Measurements from ENCODE around the gene GAS2. TPM values are rescaled to one million over a fixed set of nuclear protein-coding genes. Genes with fewer than 3 reads are reported as not detected.

GAS2 gene
- polyA plus RNA-seq, 1 experiment: 0.52 TPM

DNA sequence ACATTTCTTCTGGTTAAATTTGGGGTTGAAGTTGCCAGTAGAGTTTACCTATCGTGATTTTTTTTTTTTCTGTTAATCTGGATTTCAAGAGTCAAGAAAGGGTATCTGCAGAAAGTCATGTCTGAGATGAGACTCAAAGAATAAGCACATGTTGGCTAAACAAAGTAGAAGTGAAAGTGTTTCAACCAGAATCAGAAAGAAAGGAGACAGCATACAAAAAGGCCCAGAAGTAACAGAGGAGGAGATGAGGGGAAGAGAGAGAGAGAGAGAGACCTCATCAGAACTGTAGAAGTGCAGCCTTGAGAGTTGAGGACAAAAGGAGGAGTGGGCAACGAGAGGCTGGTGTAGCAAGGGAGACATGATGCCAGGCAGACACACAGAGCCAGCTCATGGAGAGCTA is 108.3 kb downstream of the GAS2 start:
- CTCF ChIA-PET: no interaction called here
- Histone ChIP-seq H3K4me3 (ENCODE audit: low read depth, low read length) (no peak overlapping the region), H3K27me3 (ENCODE audit: control insufficient read depth, insufficient read depth, low read length) (no peaks in the 10 kb centered on the region), H3K36me3 (ENCODE audit: control insufficient read depth, insufficient read depth, low read length) (no peaks in the 10 kb centered on the region)
- DNase-seq (ENCODE audit: low read depth): no peak
- TF ChIP-seq, protein P1, sequence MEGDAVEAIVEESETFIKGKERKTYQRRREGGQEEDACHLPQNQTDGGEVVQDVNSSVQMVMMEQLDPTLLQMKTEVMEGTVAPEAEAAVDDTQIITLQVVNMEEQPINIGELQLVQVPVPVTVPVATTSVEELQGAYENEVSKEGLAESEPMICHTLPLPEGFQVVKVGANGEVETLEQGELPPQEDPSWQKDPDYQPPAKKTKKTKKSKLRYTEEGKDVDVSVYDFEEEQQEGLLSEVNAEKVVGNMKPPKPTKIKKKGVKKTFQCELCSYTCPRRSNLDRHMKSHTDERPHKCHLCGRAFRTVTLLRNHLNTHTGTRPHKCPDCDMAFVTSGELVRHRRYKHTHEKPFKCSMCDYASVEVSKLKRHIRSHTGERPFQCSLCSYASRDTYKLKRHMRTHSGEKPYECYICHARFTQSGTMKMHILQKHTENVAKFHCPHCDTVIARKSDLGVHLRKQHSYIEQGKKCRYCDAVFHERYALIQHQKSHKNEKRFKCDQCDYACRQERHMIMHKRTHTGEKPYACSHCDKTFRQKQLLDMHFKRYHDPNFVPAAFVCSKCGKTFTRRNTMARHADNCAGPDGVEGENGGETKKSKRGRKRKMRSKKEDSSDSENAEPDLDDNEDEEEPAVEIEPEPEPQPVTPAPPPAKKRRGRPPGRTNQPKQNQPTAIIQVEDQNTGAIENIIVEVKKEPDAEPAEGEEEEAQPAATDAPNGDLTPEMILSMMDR (IDR thresholded peaks at IDR 0.05; ENCODE audit: insufficient read depth, low read depth, low read length): no peak
- POLR2A ChIA-PET: no interaction called here

DNA sequence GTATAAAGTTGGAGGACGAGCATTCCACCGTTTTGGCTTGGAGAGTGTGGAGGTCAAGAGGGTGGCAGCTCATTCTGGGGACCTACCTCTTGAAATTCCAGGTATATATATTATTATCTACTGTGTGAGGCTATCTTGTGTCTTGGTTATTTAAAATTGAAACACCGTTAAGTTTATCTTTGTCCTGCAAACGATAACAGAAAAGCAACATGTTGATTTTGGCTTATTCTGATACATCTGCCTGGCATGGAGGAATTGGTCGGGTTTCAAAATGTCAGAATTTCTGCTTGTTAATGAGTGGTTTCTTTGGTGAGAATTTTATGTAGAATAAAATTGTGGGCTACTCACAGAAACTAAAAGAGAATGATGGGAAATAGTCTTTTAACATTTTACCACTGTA is 108.8 kb downstream of the GAS2 start:
- no peaks in the 10 kb centered on the region for H3K36me3 ChIP-seq (ENCODE audit: control insufficient read depth, insufficient read depth, low read length)
- no peaks in the 10 kb centered on the region for H3K27me3 ChIP-seq (ENCODE audit: control insufficient read depth, insufficient read depth, low read length)
- CTCF ChIA-PET: no interaction called here
- no peak overlapping the region for H3K4me3 ChIP-seq (ENCODE audit: low read depth, low read length)
- POLR2A ChIA-PET: no interaction called here
- TF ChIP-seq, protein P1 (IDR thresholded peaks at IDR 0.05; ENCODE audit: insufficient read depth, low read depth, low read length): no peak
- DNase-seq (ENCODE audit: low read depth): no peak

DNA sequence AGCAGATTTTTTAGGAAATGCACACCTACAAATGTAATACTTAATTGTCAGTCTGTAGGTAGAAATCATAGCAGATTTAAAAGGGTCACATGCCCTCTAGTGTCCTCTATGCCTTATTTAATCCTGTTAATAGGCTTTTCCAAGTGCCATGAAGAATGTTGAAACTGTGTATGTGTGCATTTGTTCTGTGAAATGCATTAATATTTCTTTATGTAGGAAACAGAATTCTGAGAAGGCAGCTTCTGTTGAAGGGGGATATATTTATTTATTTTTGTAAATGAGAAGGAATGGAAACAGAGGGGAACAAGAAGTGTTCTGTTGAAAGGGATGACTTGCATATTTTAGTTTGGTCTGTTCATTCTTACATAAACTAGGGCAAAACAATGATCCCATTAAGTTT is 112.2 kb downstream of the GAS2 start:
- no peak overlapping the region for H3K4me3 ChIP-seq (ENCODE audit: low read depth, low read length)
- ChIA-PET CTCF (no interaction called here), POLR2A (no interaction called here)
- no peaks in the 10 kb centered on the region for H3K36me3 ChIP-seq (ENCODE audit: control insufficient read depth, insufficient read depth, low read length)
- TF ChIP-seq, protein P1 (IDR thresholded peaks at IDR 0.05; ENCODE audit: insufficient read depth, low read depth, low read length): no peak
- H3K27me3 ChIP-seq (ENCODE audit: control insufficient read depth, insufficient read depth, low read length): no peaks in the 10 kb centered on the region
- DNase-seq (ENCODE audit: low read depth): no peak

DNA sequence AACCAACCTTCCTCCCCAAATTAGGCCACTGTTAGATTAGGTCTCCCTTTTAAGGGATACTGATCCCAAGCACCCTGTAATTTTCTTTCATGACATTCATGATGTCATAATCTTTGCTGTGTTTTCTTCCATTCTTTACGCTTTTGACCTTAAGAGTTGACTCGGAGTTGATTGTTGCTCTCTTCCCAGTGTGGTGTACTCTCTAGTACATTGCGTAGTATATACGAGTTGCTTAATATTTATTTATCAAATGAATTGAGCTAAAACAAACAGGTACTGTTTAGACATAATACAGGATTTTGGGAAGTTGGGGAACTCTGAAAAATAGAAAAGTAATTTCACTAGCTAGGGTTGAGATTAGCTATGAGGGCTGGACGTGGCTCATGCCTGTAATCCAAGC is 113.4 kb downstream of the GAS2 start:
- H3K4me3 ChIP-seq (ENCODE audit: low read depth, low read length): no peak overlapping the region
- ChIA-PET POLR2A (no interaction called here), CTCF (no interaction called here)
- DNase-seq (ENCODE audit: low read depth): no peak
- no peaks in the 10 kb centered on the region for H3K27me3 ChIP-seq (ENCODE audit: control insufficient read depth, insufficient read depth, low read length)
- TF ChIP-seq, protein P1 (IDR thresholded peaks at IDR 0.05; ENCODE audit: insufficient read depth, low read depth, low read length): no peak
- H3K36me3 ChIP-seq (ENCODE audit: control insufficient read depth, insufficient read depth, low read length): no peaks in the 10 kb centered on the region

- CTCF ChIA-PET: no interaction called here
- POLR2A ChIA-PET: no interaction called here
- TF ChIP-seq, protein P1 (IDR thresholded peaks at IDR 0.05; ENCODE audit: insufficient read depth, low read depth, low read length): no peak
- Histone ChIP-seq H3K4me3 (ENCODE audit: low read depth, low read length) (no peak overlapping the region), H3K36me3 (ENCODE audit: control insufficient read depth, insufficient read depth, low read length) (no peaks in the 10 kb centered on the region), H3K27me3 (ENCODE audit: control insufficient read depth, insufficient read depth, low read length) (no peaks in the 10 kb centered on the region)
- no peak for DNase-seq (ENCODE audit: low read depth)
These were observed 114.7 kb downstream of the GAS2 start for GRCh38 chr11:22780952-22781593.
